ENCODE measurements around the gene DNMT3B.

- TF ChIP-seq EZH2 (IDR thresholded peaks at IDR 0.05; ENCODE audit: low read depth, unreplicated experiment) (no peak), CTCF (conservative IDR thresholded peaks at IDR 0.05; ENCODE audit: low read depth in 2 of 2) (no peak), POLR2AphosphoS5 (IDR thresholded peaks at IDR 0.05; ENCODE audit: low read depth) (no peak), EZH2phosphoT487 (IDR thresholded peaks at IDR 0.05; ENCODE audit: unreplicated experiment) (no peak), ETS1 (IDR thresholded peaks at IDR 0.05) (no peak)
Measured at GRCh38 chr20:32847964-32848363, 85.8 kb downstream of the DNMT3B start.

All from GM23338 (cell line).